ENCODE data around the gene EOMES.

- TF ChIP-seq POLR2A (IDR thresholded peaks at IDR 0.05) (no peak), CTCF (IDR thresholded peaks at IDR 0.05) (no peak)
Observed at GRCh38 chr3:27716309-27716708, 5.8 kb downstream of the EOMES start.

All from breast epithelium (tissue), 3 donors.